ENCODE measurements around the gene RBMS3.

GRCh38 chr3:29348316-29348715 lies 67.4 kb downstream of the RBMS3 start:
- no peak for TF ChIP-seq POLR2A (IDR thresholded peaks at IDR 0.05)
- TF ChIP-seq CTCF (IDR thresholded peaks at IDR 0.05) = no peak
